NT2/D1 (cell line): ENCODE results near the gene PI4KA.

Experiments
- YY1 ChIP-seq: IDR thresholded peaks from 2 replicates; pipeline ENCODE4 v1.6.1; 2011; ENCODE audit not compliant: insufficient read length, insufficient read depth
- ZNF274 ChIP-seq: IDR thresholded peaks from 2 replicates; pipeline ENCODE4 v1.6.1; 2011; ENCODE audit warnings: mild to moderate bottlenecking, low read depth, low read length

DNA sequence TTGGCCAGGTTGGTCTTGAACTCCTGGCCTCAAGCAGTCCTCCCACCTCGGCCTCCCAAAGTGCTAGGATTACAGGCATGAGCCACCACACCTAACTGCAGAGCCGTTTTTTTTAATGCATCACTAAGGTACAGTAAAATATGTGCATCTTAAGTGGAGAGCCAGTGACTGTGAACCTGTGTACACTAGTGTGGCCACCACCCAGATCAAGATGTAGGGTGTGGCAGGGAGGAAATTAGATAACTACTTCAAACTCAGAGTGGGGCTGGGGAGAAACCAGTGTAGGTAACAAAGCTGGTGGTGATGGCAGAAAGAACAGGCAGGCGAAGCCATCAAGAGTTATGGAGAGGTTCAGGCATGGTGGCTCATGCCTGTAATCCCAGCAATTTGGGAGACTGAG is 14.6 kb upstream of the PI4KA start:
- no peak for TF ChIP-seq ZNF274
- TF ChIP-seq YY1 = no peak
